ENCODE measurements around the gene SAMD14.

DNA sequence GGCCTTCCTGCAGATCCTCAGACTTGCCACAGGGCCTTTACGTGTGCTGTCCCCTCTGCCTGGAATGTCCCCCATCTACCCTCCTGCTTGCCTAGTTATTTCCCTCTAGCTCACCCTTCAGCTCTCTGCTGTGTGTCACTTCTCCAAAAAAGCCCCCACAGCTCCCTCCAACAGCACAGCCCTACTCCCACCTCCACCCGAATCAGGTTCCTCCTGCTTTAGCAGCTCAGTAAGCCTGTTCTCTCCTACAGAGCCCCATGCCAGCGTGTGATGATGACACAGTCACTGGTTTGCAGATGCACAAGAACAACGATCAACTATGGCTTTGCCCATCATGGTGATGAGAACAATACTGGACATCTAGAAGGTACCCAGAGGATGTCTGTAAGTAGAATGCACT lies 7.1 kb upstream of the SAMD14 start:
- TF ChIP-seq, protein P1, sequence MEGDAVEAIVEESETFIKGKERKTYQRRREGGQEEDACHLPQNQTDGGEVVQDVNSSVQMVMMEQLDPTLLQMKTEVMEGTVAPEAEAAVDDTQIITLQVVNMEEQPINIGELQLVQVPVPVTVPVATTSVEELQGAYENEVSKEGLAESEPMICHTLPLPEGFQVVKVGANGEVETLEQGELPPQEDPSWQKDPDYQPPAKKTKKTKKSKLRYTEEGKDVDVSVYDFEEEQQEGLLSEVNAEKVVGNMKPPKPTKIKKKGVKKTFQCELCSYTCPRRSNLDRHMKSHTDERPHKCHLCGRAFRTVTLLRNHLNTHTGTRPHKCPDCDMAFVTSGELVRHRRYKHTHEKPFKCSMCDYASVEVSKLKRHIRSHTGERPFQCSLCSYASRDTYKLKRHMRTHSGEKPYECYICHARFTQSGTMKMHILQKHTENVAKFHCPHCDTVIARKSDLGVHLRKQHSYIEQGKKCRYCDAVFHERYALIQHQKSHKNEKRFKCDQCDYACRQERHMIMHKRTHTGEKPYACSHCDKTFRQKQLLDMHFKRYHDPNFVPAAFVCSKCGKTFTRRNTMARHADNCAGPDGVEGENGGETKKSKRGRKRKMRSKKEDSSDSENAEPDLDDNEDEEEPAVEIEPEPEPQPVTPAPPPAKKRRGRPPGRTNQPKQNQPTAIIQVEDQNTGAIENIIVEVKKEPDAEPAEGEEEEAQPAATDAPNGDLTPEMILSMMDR (conservative IDR thresholded peaks at IDR 0.05; ENCODE audit: low read length) = no peak
- no peak for TF ChIP-seq EZH2phosphoT487 (IDR thresholded peaks at IDR 0.05; ENCODE audit: borderline replicate concordance, low read depth, low read length)

Data from OCI-LY7 (cell line).